Measurements from ENCODE around the gene MACIR. TPM values are rescaled to one million over a fixed set of nuclear protein-coding genes. Genes with fewer than 3 reads are reported as not detected.

The MACIR gene
- total and polyA plus RNA-seq, 2 donors (not counting 1 experiment from before 2014, with no cell fraction given), result 3.5 to 7.3 TPM

DNA sequence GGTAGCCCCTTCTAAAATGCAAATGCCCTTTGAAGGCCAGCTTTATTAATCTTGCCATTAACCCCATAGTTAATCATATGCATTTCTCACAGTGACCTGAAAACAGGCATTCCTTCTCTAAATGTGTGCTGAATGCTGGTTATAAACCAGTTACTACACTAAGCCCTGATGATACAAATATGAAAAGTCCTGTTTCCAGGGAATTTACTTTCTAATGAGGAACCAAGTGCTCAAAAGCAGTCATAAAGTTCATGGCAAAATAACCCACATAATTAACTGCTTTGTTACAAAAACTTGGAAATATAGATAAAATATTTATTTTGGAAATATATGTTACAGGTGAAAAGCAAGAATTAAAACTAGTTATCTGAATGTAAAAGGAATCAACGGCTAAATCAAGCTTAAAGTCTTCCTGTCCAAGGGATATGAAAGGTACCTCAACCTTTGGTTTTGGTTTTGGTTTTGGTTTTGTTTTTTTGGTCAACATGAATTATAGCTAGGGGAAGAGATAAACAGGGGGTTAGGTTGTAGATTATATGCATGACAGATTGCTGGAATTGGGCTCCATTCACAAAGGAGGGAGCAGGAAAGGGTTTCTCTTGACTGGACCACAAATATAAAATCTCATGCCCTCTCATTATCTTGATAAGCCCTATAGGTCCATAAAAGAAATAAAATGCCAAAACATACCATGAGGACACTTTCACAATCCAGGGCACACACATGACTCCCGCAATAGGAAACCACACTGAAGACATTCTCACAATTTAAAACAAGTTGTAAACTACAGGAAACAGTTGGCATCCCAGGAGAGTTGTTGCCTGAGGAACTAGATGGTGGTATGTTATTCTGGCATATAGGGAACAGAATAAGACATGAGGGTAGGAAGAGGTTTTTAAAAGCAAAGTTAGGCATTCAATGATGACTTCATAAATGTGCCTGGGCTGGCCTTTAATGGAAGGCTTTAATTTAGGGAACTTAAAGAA lies 46.7 kb upstream of the MACIR start:
- Histone ChIP-seq H3K4me2 (ENCODE audit: extremely low read depth, insufficient read depth, low read length) (no peak overlapping the region), H3K9me3 (ENCODE audit: control insufficient read depth, insufficient read depth, low read depth, low read length) (no peaks in the 10 kb centered on the region), H3K9ac (ENCODE audit: insufficient read depth, low read length) (no peak overlapping the region), H3K36me3 (ENCODE audit: control insufficient read depth, insufficient read depth, low read length) (no peaks in the 10 kb centered on the region), H4K20me1 (ENCODE audit: control insufficient read depth, extremely low read depth, insufficient read depth, low read length) (no peaks in the 10 kb centered on the region), H3K27ac (ENCODE audit: insufficient read depth, low read length) (no peak overlapping the region), H3K27me3 (ENCODE audit: control insufficient read depth, insufficient read depth, low read length) (no peaks in the 10 kb centered on the region), H2AFZ (ENCODE audit: low read length) (no peak overlapping the region), H3K79me2 (ENCODE audit: control insufficient read depth, insufficient read depth, low read length) (no peaks in the 10 kb centered on the region), H3K4me3 (replicated peaks in 1 of 4; ENCODE audit: control extremely low read depth in 1 of 4, insufficient read depth in 1 of 4, low read depth in 3 of 4, low read length in 4 of 4) (no peak overlapping the region), H3K4me1 (ENCODE audit: control insufficient read depth, extremely low read depth, insufficient read depth, low read length) (no peaks in the 10 kb centered on the region)
- no peak for DNase-seq (ENCODE audit: low read depth in 2 of 2)
- no peak for TF ChIP-seq EZH2 (IDR thresholded peaks at IDR 0.05; ENCODE audit: low read length, missing control alignments)
- TF ChIP-seq, protein P1, sequence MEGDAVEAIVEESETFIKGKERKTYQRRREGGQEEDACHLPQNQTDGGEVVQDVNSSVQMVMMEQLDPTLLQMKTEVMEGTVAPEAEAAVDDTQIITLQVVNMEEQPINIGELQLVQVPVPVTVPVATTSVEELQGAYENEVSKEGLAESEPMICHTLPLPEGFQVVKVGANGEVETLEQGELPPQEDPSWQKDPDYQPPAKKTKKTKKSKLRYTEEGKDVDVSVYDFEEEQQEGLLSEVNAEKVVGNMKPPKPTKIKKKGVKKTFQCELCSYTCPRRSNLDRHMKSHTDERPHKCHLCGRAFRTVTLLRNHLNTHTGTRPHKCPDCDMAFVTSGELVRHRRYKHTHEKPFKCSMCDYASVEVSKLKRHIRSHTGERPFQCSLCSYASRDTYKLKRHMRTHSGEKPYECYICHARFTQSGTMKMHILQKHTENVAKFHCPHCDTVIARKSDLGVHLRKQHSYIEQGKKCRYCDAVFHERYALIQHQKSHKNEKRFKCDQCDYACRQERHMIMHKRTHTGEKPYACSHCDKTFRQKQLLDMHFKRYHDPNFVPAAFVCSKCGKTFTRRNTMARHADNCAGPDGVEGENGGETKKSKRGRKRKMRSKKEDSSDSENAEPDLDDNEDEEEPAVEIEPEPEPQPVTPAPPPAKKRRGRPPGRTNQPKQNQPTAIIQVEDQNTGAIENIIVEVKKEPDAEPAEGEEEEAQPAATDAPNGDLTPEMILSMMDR (conservative IDR thresholded peaks at IDR 0.05 in 1 of 2, IDR thresholded peaks at IDR 0.05 in 1 of 2; ENCODE audit: low read depth in 1 of 2, low read length in 2 of 2), result no peak

- Histone ChIP-seq H2AFZ (ENCODE audit: low read length) (no peak overlapping the region), H3K4me3 (replicated peaks in 1 of 4; ENCODE audit: control extremely low read depth in 1 of 4, insufficient read depth in 1 of 4, low read depth in 3 of 4, low read length in 4 of 4) (no peak overlapping the region), H4K20me1 (ENCODE audit: control insufficient read depth, extremely low read depth, insufficient read depth, low read length) (no peaks in the 10 kb centered on the region), H3K4me1 (ENCODE audit: control insufficient read depth, extremely low read depth, insufficient read depth, low read length) (no peaks in the 10 kb centered on the region), H3K27ac (ENCODE audit: insufficient read depth, low read length) (no peak overlapping the region), H3K36me3 (ENCODE audit: control insufficient read depth, insufficient read depth, low read length) (no peaks in the 10 kb centered on the region), H3K9ac (ENCODE audit: insufficient read depth, low read length) (no peak overlapping the region), H3K4me2 (ENCODE audit: extremely low read depth, insufficient read depth, low read length) (no peak overlapping the region), H3K27me3 (ENCODE audit: control insufficient read depth, insufficient read depth, low read length) (no peaks in the 10 kb centered on the region), H3K9me3 (ENCODE audit: control insufficient read depth, insufficient read depth, low read depth, low read length) (no peaks in the 10 kb centered on the region), H3K79me2 (ENCODE audit: control insufficient read depth, insufficient read depth, low read length) (no peaks in the 10 kb centered on the region)
- TF ChIP-seq, protein P1 (conservative IDR thresholded peaks at IDR 0.05 in 1 of 2, IDR thresholded peaks at IDR 0.05 in 1 of 2; ENCODE audit: low read depth in 1 of 2, low read length in 2 of 2), result no peak
- no peak for TF ChIP-seq EZH2 (IDR thresholded peaks at IDR 0.05; ENCODE audit: low read length, missing control alignments)
- no peak for DNase-seq (ENCODE audit: low read depth in 2 of 2)
These were observed 42.4 kb upstream of the MACIR start for GRCh38 chr5:103216137-103216536.

DNA sequence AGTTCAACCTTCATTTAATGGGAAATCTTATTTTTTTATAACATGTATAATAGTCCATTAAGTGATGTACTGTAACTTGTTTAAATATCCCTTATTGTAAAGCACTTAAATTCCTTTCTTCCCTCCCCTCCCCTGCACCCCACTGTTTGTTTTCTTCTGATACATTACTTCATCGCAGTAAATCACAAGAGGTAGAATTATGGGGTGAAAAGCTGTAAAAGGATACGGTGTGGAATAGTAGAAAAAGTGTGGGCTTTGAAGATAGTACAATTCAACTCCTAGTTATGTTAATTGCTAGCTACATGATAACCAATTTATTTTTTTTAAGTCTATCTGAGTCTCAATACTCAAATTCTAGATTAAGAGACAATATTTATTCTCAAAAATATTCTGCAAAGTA lies 41.9 kb upstream of the MACIR start:
- Histone ChIP-seq H3K9me3 (ENCODE audit: control insufficient read depth, insufficient read depth, low read depth, low read length) (no peaks in the 10 kb centered on the region), H3K4me2 (ENCODE audit: extremely low read depth, insufficient read depth, low read length) (no peak overlapping the region), H4K20me1 (ENCODE audit: control insufficient read depth, extremely low read depth, insufficient read depth, low read length) (no peaks in the 10 kb centered on the region), H3K9ac (ENCODE audit: insufficient read depth, low read length) (no peak overlapping the region), H2AFZ (ENCODE audit: low read length) (no peak overlapping the region), H3K27ac (ENCODE audit: insufficient read depth, low read length) (no peak overlapping the region), H3K27me3 (ENCODE audit: control insufficient read depth, insufficient read depth, low read length) (no peaks in the 10 kb centered on the region), H3K36me3 (ENCODE audit: control insufficient read depth, insufficient read depth, low read length) (no peaks in the 10 kb centered on the region), H3K4me1 (ENCODE audit: control insufficient read depth, extremely low read depth, insufficient read depth, low read length) (no peaks in the 10 kb centered on the region), H3K4me3 (replicated peaks in 1 of 4; ENCODE audit: control extremely low read depth in 1 of 4, insufficient read depth in 1 of 4, low read depth in 3 of 4, low read length in 4 of 4) (no peak overlapping the region), H3K79me2 (ENCODE audit: control insufficient read depth, insufficient read depth, low read length) (no peaks in the 10 kb centered on the region)
- no peak for TF ChIP-seq EZH2 (IDR thresholded peaks at IDR 0.05; ENCODE audit: low read length, missing control alignments)
- TF ChIP-seq, protein P1 (conservative IDR thresholded peaks at IDR 0.05 in 1 of 2, IDR thresholded peaks at IDR 0.05 in 1 of 2; ENCODE audit: low read depth in 1 of 2, low read length in 2 of 2), result no peak
- no peak for DNase-seq (ENCODE audit: low read depth in 2 of 2)

All from fibroblast of lung (primary cell).